VCaP (cell line): Measurements from ENCODE around the gene MCCC2.

Source experiments
- H3K27ac ChIP-seq: fragments of 450-650 bp; 2 replicates; pipeline ENCODE4 v1.5.1; 2017
- CTCF ChIP-seq: fragments of 450-650 bp; conservative IDR thresholded peaks from 2 replicates; pipeline ENCODE4 v1.5.1; 2017; ENCODE audit warnings: mild to moderate bottlenecking, moderate library complexity

MCCC2 gene

DNA sequence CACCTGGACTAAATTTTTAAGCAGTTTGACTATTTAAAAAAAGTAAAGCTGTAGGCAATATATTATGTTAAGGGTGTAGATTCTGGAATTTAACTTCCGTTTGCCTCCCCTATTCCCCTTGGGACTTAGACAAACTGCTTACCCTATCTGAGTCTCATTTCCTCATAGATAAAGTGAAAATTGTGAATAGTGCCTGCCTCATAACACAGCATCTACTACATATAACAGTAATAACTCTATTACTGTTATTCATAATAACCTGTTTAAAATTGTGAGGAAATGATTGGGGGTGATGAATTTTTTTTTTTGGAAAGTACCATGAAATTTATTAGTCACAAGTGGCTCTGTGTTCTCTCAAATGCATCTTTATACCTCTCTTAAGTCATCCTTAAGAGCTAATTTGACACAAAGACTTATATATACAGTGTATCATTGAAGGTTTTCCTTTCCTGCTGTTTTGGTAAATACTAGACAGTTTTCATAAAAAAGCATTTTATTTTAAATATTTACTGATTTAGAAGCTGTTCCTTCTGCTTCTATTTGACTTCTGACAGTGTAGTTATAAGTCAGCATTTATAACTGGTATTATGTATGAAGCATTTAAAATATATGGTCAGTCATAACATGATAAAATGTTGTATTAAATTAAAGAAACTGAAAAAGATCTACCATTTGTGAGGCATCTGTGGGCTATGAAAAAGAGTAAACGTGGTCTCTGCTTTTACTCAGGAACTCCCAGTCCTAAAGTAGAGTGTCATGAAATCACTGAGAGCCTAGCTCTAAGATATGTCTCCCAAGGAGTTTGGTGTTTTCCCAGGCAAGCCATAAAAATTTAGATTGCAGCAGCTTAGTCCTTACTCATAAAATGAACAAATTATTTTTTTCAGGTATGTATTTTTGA, 46.4 kb downstream of the MCCC2 start:
- H3K27ac ChIP-seq = peak overlapping the region; percentile 89
- TF ChIP-seq CTCF = no peak

DNA sequence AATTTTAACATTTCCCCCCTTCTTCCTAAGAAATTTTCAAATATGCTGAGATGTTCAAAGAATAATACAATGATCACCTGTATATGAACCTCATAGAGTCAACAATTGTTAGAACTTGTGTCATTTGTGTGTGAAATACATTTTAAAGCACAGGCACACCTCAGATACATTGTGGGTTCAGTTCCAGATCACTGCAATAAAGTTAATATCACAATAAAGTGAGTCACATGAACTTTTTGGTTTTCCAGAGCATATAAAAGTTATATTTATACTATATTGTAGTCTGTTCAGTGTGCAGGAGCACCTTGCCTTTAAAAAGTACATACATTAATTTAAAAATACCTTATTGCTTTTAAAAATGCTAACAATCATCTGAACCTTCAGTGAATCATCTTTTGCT, 50.0 kb downstream of the MCCC2 start:
- TF ChIP-seq CTCF = no peak
- no peak overlapping the region for H3K27ac ChIP-seq

DNA sequence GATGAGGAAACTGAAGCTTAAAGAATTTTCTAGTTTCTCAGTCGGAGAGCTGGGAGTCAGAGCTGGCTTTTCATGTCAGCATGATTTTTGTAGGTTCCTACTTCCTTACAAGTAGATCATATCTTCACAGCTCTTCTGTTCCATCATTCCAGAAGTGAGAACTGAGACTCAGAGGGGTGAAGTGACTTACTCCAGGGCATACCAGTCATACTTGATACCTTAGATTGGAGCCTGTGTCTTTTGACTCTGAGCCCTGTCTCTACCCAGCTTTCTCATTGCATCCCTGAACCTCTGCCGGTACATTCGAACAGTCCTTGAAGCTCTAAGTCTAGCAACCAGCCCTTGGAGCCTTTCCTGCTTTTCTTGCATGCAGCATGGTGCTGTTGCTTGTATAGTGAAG, 53.3 kb downstream of the MCCC2 start:
- no peak for TF ChIP-seq CTCF
- no peak overlapping the region for H3K27ac ChIP-seq

DNA sequence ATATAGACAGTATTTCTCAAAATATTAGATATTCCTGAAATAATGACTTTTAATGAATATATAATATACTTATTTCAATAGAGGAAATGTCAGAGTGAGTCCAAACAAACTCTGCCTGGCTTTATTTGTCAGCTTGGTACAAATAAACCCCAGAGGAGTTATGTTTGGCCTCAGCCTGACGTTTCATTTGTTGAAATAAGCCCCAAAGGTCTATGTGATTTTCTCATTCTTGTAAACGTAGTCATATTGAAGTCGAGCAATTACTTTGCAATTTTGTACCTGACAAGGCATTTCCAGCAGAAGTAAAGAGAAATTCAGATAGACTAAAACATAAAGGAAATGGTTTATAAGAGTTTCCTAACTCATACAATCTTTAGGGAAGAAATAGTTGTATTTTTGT, 57.9 kb downstream of the MCCC2 start:
- no peak for TF ChIP-seq CTCF
- H3K27ac ChIP-seq = 0 out of 2 replicates have a peak overlapping the region, but pooled peaks have one; percentile 13

DNA sequence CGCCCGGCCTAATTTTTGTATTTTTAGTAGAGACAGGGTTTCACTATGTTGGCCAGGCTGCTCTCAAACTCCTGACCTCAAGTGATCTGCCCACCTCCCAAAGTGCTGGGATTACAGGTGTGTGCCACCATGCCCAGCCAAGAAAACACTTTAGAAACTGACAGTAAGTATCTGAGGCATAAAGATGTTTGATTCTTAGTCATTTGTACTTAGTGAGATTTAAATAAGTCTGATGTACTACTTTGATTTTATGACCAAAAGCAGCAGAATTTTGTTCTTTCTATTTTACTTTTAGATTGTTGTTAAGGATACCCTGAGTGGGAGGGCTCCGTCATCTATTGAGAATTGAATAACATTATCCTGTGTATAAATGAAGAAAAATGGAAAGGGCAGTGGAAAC, 63.8 kb downstream of the MCCC2 start:
- peak overlapping the region; percentile 95 for H3K27ac ChIP-seq

- TF ChIP-seq CTCF = no peak
- peak overlapping the region; percentile 95 for H3K27ac ChIP-seq
These were observed 64.4 kb downstream of the MCCC2 start for GRCh38 chr5:71651579-71651978.

GRCh38 chr5:71652349-71652748, 65.2 kb downstream of the MCCC2 start:
- TF ChIP-seq CTCF = no peak
- peak overlapping the region; percentile 95 for H3K27ac ChIP-seq
